Measurements from ENCODE around the gene IL17REL.
A peak's percentile ranks its signal among the peaks of the same experiment; 100 is the strongest.
"Not testable (repeated sequence)": the region's sequence is repeated elsewhere in the genome, so short reads cannot be mapped to it uniquely, and the experiment has no call there.

IL17REL gene

DNA sequence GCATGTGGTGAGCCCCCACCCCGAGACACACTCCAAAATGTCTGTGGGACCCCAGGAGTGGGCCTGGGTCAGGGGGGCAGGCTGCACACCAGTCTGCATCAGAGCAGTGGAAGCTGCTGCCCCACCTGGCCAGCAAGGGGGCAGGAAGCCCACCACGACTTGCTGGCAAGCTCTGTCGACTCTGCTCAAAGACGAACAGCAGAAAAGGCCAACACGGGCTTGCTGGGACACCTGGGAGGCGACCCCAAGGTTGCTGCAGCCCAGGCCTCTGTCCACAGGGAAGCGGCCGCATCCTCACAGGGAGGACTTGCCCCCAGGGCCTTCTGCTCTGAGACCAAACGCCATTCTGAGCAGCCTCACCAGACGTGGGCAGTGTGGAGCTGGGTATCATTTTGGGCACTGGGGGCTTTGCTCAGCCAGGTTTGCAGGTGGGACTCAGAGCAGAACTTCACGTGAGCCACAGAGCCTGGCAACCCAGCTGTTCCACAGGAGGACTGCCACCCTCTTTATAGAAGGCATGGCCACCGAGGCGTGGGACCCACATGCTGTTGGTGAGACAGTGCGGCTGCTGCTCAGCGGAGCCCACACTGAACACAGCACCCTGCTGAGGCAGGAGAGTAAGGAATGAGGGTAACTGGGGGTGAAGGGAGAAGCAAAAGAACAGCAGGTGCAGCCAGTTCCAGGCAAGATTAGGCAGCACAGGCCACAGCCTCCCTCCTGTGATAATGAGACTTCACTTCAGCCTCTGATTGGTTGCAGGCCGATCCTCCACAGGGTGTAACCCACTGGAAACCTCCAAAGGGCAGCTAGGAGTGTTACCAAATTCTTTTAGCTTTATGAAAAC lies 11.0 kb downstream of the IL17REL start:
- no peak for DNase-seq

DNA sequence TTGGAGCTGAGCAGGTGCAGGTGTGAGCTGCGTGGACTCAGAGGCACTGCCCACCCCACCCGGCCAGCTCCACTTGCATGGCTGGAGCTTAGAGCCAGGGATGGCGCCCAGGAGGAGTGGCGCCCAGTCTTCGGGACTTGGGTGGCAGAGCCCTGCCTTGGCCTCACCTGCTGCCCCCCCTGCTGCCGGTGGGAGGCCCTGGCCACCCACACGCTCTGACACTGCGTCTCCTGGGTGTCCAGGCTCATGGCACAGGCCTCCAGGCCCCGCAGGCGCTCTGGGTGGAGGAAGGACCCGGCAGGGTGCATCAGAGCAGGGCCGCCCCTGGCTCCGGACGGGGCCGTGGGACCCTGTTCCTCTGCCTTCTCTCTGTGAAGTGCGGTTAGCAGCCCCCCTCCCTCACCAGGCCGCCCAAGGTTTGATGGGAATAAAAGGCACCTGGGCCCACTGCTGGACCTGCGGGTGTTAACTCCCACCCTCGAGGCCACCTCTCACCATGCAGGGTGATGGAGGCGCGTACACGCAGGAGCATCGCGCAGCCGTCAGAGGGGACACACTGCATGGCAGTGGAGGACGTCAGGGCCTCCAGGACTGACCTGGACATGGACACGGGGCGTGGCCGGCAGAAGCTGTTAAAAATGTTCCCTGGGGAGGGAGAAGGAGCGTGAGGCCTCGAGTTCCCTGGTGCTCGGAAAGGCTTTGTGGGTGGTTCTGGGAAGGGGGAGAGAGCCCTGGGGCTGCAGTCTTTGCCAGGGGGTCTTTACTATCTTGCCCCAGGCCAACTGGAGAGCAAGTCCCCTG lies 11.8 kb downstream of the IL17REL start:
- no peak for DNase-seq

DNA sequence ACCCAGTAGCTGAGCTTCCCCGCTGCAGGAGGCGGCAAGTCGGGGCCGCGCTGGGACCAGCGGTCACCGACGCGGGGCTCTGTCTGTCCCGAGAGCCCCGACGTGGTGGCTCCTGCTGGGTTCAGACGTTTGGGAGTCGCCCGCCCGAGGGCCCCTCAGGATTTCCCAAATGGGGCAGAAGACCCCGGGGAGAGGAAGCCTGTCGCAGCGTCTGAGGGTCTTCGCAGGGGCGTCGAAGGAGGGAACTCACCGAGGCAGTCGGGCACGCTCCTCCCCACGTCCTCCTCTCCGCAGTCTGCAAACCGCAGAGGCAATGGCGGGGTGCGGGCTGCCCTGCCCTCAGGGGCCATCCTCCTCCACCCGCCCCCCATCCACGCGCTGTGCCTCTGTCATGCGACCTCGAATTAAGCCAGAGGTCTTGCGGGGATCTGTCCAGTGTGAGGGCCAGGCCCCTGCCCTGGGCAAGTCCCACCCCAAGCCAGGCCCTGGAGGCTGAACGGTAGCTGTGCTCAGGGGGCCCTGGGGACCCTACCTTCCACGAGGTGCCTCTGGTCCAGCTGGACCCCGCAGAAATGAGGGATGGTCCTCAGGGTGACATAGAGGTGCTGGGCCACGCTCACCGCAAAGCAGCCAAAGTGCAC lies 12.5 kb downstream of the IL17REL start:
- DNase-seq, result no peak

DNA sequence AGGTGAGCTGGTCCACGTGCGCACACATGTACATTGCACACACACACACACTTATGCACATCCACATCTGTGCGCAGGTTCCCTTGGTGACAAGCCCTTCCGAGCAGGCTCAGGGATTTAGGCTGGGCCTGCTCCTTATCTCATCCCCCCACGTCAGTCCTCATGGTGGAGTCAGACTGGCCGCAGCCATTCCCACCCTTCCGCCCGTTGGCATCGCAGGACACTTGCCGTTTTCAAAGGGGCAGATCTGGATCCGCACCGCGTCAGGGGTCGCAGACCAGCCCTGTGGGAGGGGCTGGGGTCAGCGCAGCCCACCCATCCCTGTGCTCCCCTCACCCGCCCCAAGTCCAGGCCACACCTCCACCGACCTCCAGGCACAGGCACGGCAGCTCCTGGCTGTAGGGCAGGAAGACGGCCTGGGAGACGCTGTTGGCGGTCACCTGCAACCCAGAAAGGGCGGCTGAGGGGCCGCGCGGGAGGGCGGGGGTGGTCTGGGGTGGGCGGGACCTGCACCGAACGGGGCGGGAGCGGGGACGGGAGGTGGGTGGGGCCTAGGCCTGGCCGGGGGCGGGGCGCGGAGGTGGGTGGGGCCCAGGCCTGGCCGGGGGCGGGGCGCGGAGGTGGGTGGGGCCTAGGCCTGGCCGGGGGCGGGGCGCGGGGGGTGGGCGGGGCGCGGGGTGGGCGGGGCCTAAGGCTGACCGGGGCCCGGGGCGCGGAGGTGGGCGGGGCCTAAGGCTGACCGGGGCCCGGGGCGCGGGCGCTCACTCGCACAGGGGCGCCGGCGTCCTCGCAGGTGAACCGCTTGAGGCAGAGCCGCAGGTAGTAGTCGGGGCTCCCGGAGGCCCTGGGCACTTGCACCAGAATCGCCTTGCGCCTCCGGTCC lies 13.3 kb downstream of the IL17REL start:
- no peak for DNase-seq

- no peak for DNase-seq
Observed at GRCh38 chr22:49998718-49999062, 13.9 kb downstream of the IL17REL start.

GRCh38 chr22:49997932-49998717 lies 14.4 kb downstream of the IL17REL start:
- no peak for DNase-seq

DNA sequence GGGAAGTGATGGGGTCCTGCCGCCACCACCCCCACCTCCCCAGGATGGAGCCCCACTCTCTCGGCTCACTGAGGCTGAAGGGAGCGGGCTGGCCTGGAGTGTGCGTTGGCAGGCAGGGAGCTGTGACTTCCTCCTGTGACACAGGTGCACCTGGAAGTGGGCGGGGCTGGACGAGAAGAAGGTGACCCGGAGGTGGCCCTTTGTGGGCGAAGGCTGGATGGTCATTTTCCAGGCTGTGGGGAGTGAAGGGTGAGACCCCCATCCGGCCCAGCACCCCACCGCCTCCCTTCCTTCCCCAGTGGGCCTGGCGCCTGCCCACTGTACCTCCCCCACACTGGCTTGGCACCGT lies 15.3 kb downstream of the IL17REL start:
- DNase-seq, result no peak

DNA sequence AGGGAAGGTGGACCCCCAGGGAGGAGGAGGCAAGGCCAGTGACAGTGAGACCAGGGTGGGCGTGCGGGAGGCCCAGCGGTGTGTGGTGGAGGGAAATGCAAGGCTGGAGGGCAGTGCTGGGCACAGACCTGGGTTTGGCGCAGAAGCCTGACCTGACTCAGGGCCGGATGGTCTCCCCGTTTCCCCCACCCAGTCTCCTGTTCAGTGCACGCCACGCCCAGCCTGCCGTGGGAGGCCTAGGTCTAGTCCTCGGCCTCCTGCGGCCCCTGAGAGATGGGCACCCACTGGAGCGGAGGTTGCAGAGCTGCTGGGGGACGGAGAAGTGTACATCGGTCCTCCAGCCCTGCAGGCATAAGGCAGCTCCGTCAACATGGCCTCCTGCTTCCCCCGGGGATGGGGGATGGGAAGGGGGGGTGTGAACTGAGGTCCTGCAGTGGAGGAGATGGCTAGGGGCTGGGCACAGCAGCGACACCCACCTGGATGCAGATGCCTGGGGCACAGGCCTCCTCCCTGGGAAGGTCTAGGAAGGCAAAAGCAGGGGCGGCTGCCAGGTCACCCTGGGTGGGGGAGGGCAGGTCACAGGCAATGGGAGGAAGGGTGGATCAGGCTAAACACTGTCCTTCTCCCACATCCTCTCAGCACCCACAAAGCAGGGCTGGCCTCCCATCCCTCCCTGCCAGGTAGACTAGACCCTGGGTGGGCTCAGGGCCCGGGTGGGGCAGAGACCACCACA lies 15.9 kb downstream of the IL17REL start:
- DNase-seq, result no peak

DNA sequence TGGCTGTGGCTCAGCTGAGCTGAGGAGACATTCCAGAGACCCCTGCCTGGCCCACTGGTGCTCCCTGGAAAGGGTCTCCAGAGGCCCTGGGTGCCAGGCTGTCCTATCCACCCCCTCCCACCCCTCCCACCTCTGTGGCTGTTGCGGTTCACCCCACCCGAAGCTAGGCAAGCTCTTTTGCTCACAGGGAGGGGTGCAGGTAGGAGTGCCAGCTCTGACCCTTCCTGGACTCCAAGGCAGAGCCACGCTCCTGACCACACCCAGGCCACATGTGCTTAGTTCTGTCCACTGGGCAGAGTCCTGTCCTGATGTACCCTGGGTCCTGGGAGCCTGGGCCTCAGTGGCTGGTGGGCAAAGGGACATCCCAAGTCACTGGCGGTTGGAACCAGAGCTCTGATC lies 16.4 kb downstream of the IL17REL start:
- DNase-seq, result no peak

- no peak for DNase-seq
Observed at GRCh38 chr22:49995361-49996118, 17.0 kb downstream of the IL17REL start.

GRCh38 chr22:49995041-49995360 lies 17.6 kb downstream of the IL17REL start:
- DNase-seq, result no peak

- no peak for DNase-seq
Observed at GRCh38 chr22:49994361-49995040, 18.1 kb downstream of the IL17REL start.

GRCh38 chr22:49993649-49994360 lies 18.8 kb downstream of the IL17REL start:
- DNase-seq, result no peak

GRCh38 chr22:49992921-49993648 lies 19.5 kb downstream of the IL17REL start:
- peak; percentile 59 for DNase-seq

DNA sequence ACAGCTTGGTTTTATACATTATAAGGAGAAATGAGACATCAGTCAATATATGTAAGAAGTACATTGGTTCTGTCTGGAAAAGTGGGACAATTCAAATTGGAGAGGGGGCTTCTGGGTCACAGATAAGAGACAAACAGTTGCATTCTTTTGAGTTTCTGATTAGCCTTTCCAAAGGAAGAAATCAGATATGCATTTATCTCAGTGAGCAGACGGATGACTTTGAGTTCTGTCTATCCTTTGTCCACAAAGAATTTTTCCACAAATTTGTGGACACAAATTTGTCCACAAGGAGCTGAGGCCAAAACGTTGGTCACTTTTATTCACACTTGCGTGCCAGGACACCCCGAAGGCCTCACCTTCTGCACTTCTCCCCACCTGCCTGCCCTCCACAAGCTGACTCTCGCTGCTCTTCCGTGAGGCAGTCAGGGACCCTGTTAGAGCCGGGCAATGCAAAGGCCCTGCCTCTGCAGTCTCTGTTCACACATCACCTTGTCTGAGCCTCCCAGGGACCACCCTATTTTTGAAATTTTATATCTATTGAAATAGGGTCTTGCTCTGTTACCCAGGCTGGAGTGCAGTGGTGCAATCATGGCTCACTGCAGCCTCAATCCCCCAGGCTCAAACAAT lies 20.5 kb downstream of the IL17REL start:
- no peak for DNase-seq

DNA sequence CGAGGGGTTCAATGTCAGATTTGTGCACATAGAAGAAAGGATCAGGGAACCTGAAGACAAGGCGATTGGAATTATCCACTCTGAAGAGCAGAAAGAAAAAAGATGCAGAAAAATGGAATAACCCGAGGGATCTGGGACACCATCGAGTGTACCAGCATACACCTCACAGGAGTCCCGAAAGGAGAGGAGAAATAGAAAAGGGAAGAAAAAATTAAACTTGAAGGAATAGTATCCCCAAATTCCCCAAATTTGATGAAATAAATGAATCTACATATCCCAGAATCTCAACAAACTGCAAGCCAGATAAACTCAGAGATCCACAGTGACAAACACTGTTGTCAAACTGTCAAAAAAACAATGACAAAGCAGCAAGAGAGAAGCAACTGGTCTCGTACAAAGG lies 21.4 kb downstream of the IL17REL start:
- DNase-seq, result no peak

DNA sequence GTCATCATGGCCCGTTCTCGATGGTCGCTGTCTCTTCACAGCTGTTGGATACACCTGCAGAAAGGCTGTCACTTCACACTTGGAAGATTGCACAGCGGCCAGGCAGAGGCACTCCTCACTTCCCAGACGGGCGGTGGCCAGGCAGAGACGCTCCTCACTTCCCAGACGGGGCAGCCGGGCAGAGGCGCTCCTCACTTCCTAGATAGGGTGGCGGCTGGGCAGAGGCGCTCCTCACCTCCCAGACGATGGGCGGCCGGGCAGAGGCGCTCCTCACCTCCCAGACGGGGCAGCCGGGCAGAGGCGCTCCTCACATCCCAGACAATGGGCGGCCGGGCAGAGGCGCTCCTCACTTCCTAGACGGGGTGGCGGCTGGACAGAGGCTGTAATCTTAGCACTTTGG lies 22.7 kb downstream of the IL17REL start:
- not testable (repeated sequence) for DNase-seq

DNA sequence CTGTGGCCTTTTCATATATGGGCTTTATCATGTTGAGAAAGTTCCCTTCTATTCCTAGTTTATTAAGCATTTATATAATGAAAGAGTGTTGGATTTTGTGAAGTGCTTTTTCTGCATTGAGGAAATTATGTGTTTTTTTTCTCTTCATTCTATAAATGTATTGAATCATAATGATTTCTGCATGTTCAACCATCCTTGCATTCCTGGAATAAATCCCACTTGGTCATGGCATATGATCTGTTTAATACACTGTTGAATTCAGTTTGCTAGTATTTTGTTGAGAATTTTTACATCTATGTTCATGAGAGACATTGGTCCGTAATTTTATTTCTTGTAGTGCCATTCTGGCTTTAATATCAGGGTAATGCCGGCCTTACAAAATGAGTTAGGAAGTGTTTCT lies 26.2 kb downstream of the IL17REL start:
- no peak for DNase-seq
